NCI-H2029 (cell line): Measurements from ENCODE around the gene EHHADH.
"Not testable (repeated sequence)": the region's sequence is repeated elsewhere in the genome, so short reads cannot be mapped to it uniquely, and the experiment has no call there.

Experiments used
- DNase-seq: peaks from one replicate; lab custom pipeline; 2025; lab: John Stamatoyannopoulos, UW

EHHADH gene

GRCh38 chr3:185253645-185254410, at the start of gene EHHADH:
Gene EHHADH (minus strand): TSS chr3:185254049. CDS start chr3:185254022, 27 bp downstream.
- DNase-seq, result peak; percentile 21

DNA sequence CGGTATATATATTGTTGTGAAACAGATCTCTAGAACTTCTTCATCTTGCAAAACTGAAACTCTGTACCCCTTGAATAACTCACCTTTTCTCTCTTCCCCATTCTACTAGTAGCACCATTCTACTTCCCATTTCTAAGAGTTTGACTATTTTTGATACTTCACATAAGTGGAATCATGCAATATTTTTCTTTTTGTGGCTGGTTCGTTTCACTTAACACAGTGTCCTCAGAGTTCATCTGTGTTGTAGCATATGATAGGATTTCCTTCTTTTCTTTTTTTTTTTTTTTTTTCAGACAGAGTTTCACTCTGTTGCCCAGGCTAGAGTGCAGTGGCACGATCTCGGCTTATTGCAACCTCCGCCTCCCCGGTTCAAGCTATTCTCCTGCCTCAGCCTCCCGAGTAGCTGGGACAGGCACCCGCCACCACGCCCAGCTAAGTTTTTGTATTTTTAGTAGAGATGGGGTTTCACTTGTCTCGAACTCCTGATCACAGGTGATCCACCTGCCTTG, 46.1 kb upstream of the EHHADH start:
- DNase-seq, result not testable (repeated sequence)

GRCh38 chr3:185297867-185298266, 44.0 kb upstream of the EHHADH start:
- DNase-seq, result no peak

DNA sequence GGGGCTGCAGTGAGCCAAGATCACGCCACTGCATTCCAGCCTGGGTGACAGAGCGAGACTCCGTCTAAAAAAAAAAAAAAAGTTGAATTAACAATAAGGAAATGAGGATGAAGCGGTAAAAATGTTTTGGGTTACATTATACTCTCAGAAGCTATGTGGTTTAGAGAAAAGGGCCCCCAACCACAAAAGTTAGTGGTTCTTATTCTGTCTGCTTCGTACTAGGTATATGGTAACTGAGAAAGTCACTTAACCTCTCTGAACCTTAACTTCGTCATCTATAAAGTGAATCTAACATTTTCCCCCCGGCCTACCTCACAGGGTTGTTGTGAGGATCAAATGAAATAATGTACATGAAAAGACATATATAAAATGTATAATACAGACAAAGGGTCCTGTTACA, 38.4 kb upstream of the EHHADH start:
- DNase-seq, result no peak

- no peak for DNase-seq
These were observed 36.4 kb upstream of the EHHADH start for GRCh38 chr3:185290266-185290665.

DNA sequence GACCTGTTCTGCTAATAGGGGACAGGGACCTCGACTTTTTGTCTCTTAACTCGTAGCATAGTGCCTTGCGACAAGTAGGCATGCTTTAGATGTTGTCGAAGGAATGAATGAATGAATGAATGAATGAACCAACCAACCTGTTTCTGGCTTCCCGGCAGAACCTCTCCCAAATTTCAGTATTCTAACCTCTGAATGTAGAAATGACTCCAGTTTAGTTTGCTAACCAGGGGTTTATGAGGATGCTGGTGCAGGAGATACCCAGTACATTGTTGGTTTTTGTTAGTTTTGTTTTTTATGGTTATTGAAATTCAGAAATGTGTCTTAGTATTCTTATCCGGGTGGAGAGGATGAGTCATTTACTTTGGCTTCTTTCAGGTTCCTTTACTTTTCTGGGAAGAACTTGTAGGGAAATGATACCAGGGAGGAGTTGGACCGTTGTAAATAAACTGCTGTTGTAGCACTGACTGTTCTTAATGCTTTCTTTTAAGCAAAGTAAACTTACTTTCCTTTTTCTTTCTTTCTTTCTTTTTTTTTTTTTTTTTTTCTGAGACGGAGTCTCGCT, 29.6 kb upstream of the EHHADH start:
- DNase-seq, result no peak

DNA sequence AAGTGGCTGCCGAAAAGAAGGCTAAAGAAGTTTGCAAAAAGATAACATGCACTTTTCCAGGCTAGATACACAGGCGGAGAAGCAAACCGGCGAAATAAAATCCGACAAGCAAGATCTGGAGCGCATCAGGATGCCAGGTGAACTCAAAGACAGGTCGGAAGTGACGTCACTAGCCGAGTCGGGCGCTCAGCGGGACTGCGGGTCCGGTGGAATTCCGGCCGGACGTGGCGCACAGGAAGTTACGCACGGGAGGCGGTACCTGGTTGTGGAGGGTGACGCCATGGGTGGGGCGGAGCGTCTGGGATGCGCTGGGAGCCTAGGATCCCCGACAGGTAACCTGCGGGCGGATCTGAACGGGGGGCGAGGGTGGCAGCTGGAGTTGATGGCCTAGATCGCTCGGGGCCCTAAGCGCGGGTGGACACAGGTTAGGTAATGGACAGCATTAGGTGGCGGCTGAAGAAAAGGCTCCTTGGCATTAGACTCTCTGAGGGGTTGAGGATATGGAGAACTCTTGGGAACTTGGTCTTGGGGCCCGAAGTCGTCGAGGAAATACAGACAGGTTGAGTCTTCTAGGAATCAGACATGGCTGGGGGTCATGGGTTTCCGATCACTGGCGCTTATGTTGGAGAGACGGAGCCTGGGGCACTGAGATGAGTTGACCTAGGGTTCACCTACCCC, 29.0 kb upstream of the EHHADH start:
- peak; percentile 98 for DNase-seq

DNA sequence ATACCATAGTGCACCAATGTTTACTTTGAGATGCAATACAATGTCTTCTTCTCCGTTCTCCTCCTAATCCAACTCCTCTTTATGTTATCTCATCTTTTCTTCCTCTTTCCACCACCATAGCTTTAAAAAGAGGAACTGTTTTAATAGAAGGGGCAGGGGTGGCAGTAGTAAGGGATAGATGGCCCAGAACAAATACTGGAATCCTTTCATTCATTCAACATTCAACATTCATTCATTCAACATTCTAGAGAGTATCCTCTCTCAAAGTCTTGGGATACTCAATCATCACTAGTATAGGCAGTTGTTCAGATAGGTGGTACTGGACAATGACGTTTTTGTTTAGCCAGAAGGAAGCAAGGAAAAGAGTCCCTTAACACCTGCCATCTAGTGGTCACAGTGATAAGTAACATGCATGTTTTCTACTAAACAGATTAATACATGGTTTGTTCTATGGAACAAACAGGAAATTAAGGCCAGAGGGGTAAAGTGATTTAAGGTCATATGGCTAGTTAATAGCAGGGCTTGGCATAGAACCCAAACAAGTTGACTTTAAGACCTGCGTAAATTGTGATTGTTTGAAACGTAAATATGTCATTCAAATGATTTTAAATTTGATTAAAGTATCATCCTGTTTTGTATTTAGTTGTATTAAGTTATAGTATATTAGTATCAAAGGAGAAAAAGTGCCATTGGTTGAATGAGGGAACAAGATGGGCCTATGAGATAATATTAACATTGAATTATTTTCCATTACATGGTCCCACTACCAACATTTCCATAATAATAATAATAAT, 26.9 kb upstream of the EHHADH start:
- peak; percentile 42 for DNase-seq

- no peak for DNase-seq
These were observed 25.8 kb upstream of the EHHADH start for GRCh38 chr3:185279587-185280138.

GRCh38 chr3:185276415-185276814, 22.6 kb upstream of the EHHADH start:
- no peak for DNase-seq

DNA sequence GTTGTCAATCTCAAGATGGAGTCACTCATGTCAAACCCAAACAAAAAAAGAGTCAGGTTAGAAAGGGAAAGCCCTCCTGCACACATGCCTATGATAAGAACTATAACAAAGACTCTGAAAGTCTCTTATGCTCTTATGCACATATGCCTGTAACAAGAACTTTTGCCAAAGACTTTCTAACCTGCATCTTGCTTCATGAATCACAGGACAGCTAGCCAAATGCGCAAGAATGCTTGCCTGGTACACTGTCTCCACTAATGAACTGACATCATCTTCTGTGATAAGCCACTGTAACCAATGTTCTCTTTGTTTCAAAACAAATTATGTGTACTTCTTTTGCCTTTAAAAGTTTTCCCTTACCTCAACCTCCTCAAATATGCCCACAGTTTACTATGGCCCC, 18.2 kb upstream of the EHHADH start:
- DNase-seq, result no peak

GRCh38 chr3:185270956-185271332, 17.1 kb upstream of the EHHADH start:
- DNase-seq, result no peak

DNA sequence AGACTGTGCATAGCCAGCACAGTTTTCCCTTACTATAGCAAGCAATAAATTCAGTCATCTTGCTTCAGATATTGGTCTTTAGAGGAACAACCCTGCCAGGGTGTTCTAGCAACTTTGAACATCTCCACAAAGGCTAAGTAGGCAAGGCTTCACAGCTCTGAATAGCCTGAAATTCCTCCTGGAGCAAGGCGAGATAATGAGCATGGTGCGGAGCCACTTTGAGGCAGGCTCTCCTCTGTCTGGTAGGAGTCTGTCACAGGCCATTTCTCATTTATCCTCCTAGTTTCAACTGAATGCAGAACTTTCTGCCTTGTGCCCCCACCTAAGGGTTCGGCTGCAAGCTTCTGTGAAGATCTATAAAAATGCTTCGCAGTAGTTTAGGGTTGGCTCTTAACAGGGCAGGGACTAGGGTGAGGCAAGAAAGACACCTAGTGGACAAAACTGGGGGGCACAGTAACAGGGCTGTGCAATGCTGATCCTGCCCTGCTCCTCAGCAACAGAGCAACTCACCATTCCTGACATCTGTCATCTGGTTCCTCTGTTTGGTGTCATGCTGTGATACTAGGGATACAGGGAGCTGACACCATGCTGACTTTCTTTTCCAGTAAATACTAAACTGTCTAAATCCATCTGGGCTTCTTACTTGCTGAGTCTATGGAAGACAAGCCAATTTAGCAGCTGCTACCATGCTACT, 16.6 kb upstream of the EHHADH start:
- DNase-seq, result no peak

GRCh38 chr3:185268194-185268962, 14.5 kb upstream of the EHHADH start:
- DNase-seq, result no peak

- no peak for DNase-seq
These were observed 13.3 kb upstream of the EHHADH start for GRCh38 chr3:185267193-185267592.

GRCh38 chr3:185264849-185265553, 11.2 kb upstream of the EHHADH start:
- no peak for DNase-seq

- no peak for DNase-seq
These were observed 9.6 kb upstream of the EHHADH start for GRCh38 chr3:185263423-185263822.

- DNase-seq, result no peak
These were observed 3.5 kb upstream of the EHHADH start for GRCh38 chr3:185257334-185257733.

DNA sequence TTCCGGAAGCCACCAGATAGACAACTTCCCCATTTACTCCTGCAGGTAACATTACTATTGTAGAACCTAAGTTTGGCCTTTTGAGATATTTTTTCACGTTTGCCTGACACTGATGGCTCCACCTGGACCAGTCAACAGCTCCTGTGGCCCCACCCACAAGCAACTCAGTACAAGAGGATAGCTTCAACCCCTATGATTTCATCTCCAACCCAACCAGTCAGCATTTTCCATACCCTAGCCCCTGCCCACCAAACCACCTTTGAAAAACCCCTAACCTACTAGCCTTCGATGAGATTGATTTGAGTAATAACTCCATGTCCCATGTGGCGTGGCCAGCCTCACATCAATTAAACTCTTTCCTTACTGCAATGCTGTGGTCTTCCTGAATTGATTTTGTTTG, 950 bp upstream of the EHHADH start:
- DNase-seq, result no peak

- not testable (repeated sequence) for DNase-seq
These were observed 716 bp downstream of the EHHADH start for GRCh38 chr3:185253133-185253532.
